Lower lobe of right lung (tissue), 2 donors: ENCODE results near the gene FAM107A. TPM values are rescaled to one million over a fixed set of nuclear protein-coding genes. Genes with fewer than 3 reads are reported as not detected.
A peak's percentile ranks its signal among the peaks of the same experiment; 100 is the strongest.

Experiments
- ATAC-seq, 2 donors: fragments of 200-7000 bp; cut with Tn5 transposase; one replicate each; pipeline ENCODE4 v1.9.1; 2020 to 2022; ENCODE audit warnings: mild to moderate bottlenecking in 2 of 2, moderate library complexity in 2 of 2
- DNase-seq: peaks from one replicate; pipeline ENCODE4 v3.0.0-alpha.2; 2020
- H3K27ac ChIP-seq: fragments of 200-600 bp; one replicate; pipeline ENCODE4 v1.8.0; 2022
- H3K27me3 ChIP-seq: fragments of 200-600 bp; one replicate; pipeline ENCODE4 v1.8.0; 2022; ENCODE audit warnings: low read depth
- H3K36me3 ChIP-seq: fragments of 200-600 bp; one replicate; pipeline ENCODE4 v1.8.0; 2022; ENCODE audit warnings: mild to moderate bottlenecking
- H3K4me1 ChIP-seq: fragments of 200-600 bp; one replicate; pipeline ENCODE4 v1.8.0; 2022
- H3K4me3 ChIP-seq: fragments of 200-600 bp; one replicate; pipeline ENCODE4 v1.8.0; 2022; ENCODE audit warnings: mild to moderate bottlenecking
- H3K9me3 ChIP-seq: fragments of 200-600 bp; one replicate; pipeline ENCODE4 v1.8.0; 2022
- CTCF ChIP-seq: fragments of 200-600 bp; IDR thresholded peaks from one replicate; pipeline ENCODE4 v1.8.0; 2022; ENCODE audit warnings: antibody characterized with exemption, mild to moderate bottlenecking
- intact Hi-C: fragments of 100-400 bp; cut with DNase I; formaldehyde crosslinking; loops from one replicate; pipeline ENCODE4 v1.11.0; 2022
- total RNA-seq: library from RNA; stranded (reverse); fragmentation: NEBNext Ultra II Directional; extraction: Animal tissue kit (Norgen Biotek cat#: 25700); gene quantifications from one replicate; pipeline ENCODE4 v1.2.1, GENCODE V29; 2021
- donor health status: DM: no; HTN: yes; CAD: no; lungs with severe emphysema.

Gene FAM107A
- total RNA-seq, 1 donor from 2014 or later, result 74.5 TPM

- Histone ChIP-seq H3K4me3 (no peak overlapping the region), H3K27ac (no peak overlapping the region), H3K9me3 (no peaks in the 10 kb centered on the region), H3K27me3 (no peaks in the 10 kb centered on the region), H3K36me3 (no peaks in the 10 kb centered on the region), H3K4me1 (peaks cover 10% of the 10 kb centered on the region)
- no peak for ATAC-seq
- no peak for DNase-seq
- intact Hi-C loops, result loop anchor here (10.0 kb wide), 1 partner anchor 48 kb away; the partner anchor contains the start of gene FAM107A
- TF ChIP-seq CTCF, result no peak
Observed at GRCh38 chr3:58622892-58623291, 45.7 kb upstream of the FAM107A start.

- Histone ChIP-seq H3K36me3 (no peaks in the 10 kb centered on the region), H3K27me3 (no peaks in the 10 kb centered on the region), H3K4me1 (peaks cover 7% of the 10 kb centered on the region), H3K4me3 (no peak overlapping the region), H3K9me3 (no peaks in the 10 kb centered on the region), H3K27ac (no peak overlapping the region)
- no peak for TF ChIP-seq CTCF
- no peak for DNase-seq
- ATAC-seq, result peak in 1 of 2 donors; percentile 49
- intact Hi-C loops, result loop anchor here (10.0 kb wide), 1 partner anchor 48 kb away; the partner anchor contains the start of gene FAM107A
Observed at GRCh38 chr3:58622436-58622835, 45.2 kb upstream of the FAM107A start.

- Histone ChIP-seq H3K4me3 (no peak overlapping the region), H3K27me3 (no peaks in the 10 kb centered on the region), H3K36me3 (no peaks in the 10 kb centered on the region), H3K9me3 (no peaks in the 10 kb centered on the region), H3K4me1 (no peaks in the 10 kb centered on the region), H3K27ac (no peak overlapping the region)
- intact Hi-C loops, result loop anchor here (10.0 kb wide), 1 partner anchor 46 kb away; the partner anchor contains the start of gene FAM107A
- no peak for ATAC-seq
- no peak for DNase-seq
- TF ChIP-seq CTCF, result no peak
Observed at GRCh38 chr3:58621086-58621830, 44.1 kb upstream of the FAM107A start.

GRCh38 chr3:58620421-58620820, 43.2 kb upstream of the FAM107A start:
- no peak for ATAC-seq
- intact Hi-C loops, result loop anchor here (10.0 kb wide), 1 partner anchor 46 kb away; the partner anchor contains the start of gene FAM107A
- TF ChIP-seq CTCF, result no peak
- no peak overlapping the region for H3K4me3 ChIP-seq
- no peaks in the 10 kb centered on the region for H3K9me3 ChIP-seq
- H3K4me1 ChIP-seq, result no peaks in the 10 kb centered on the region
- H3K36me3 ChIP-seq, result no peaks in the 10 kb centered on the region
- no peaks in the 10 kb centered on the region for H3K27me3 ChIP-seq
- H3K27ac ChIP-seq, result no peak overlapping the region
- DNase-seq, result no peak

- Histone ChIP-seq H3K4me3 (no peak overlapping the region), H3K9me3 (no peaks in the 10 kb centered on the region), H3K36me3 (no peaks in the 10 kb centered on the region), H3K27ac (peak overlapping the region; percentile 14), H3K4me1 (no peaks in the 10 kb centered on the region), H3K27me3 (no peaks in the 10 kb centered on the region)
- TF ChIP-seq CTCF, result no peak
- DNase-seq (no peak), ATAC-seq (no peak)
- intact Hi-C loops, result no loop called here
Observed at GRCh38 chr3:58617338-58617761, 40.2 kb upstream of the FAM107A start.
